SK-N-SH (cell line): ENCODE data around the gene GRM8. TPM values are rescaled to one million over a fixed set of nuclear protein-coding genes. Genes with fewer than 3 reads are reported as not detected.

Experiments
- CTCF ChIA-PET: fragments of 300-600, 350-600 bp; formaldehyde crosslinking; extraction: SDS; loops from one replicate; lab custom pipeline; 2021; lab: Yijun Ruan, JAX
- POLR2A ChIA-PET: fragments of 350-600 bp; sonication (Branson Sonifier 250); formaldehyde crosslinking; extraction: SDS; loops from one replicate; lab custom pipeline; 2020; ENCODE audit warnings: antibody characterized with exemption, inconsistent platforms; lab: Yijun Ruan, JAX
- DNase-seq: peaks from one replicate; pipeline ENCODE4 v3.0.0; 2012
- H2AFZ ChIP-seq: fragments of 200-600 bp; sonication (generic); 2 replicates; pipeline ENCODE4 v1.8.1; 2016; ENCODE audit warnings: antibody characterized with exemption, mild to moderate bottlenecking, low read depth
- H3F3A ChIP-seq: fragments of 200-600 bp; sonication (generic); replicated peaks from 2 replicates; pipeline ENCODE3; 2016; ENCODE audit warnings: antibody characterized with exemption, mild to moderate bottlenecking; ENCODE audit not compliant: insufficient read depth
- H3K27ac ChIP-seq, 2 experiments: fragments of 200-500 bp in 1 of 2; fragments of 200-600 bp in 1 of 2; sonication (Bioruptor generic) in 1 of 2; sonication (generic), shearing (Covaris generic) in 1 of 2; 2 replicates each; pipeline versions ENCODE4 v1.5.1 to v1.6.1; 2014 to 2016; ENCODE audit warnings: low read depth in 2 of 2, inconsistent platforms in 1 of 2, low read length in 1 of 2, mild to moderate bottlenecking in 1 of 2, mixed read lengths in 1 of 2
- H3K27me3 ChIP-seq: fragments of 200-600 bp; sonication (generic), shearing (Covaris generic); 2 replicates; pipeline ENCODE4 v1.6.1; 2016; ENCODE audit warnings: mixed run types; ENCODE audit not compliant: insufficient read depth
- H3K36me3 ChIP-seq, 2 experiments: fragments of 200-500 bp in 1 of 2; fragments of 200-600 bp in 1 of 2; sonication (Bioruptor generic) in 1 of 2; sonication (generic) in 1 of 2; replicated peaks in 1 of 2; 2 replicates each; pipeline versions ENCODE3 to v1.5.1; 2014 to 2016; ENCODE audit warnings: low read length in 1 of 2, mild to moderate bottlenecking in 1 of 2; ENCODE audit not compliant: insufficient read depth in 2 of 2, control insufficient read depth in 1 of 2
- H3K4me1 ChIP-seq, 2 experiments: fragments of 200-500 bp in 1 of 2; fragments of 200-600 bp in 1 of 2; sonication (Bioruptor generic) in 1 of 2; sonication (generic), shearing (Covaris generic) in 1 of 2; 2 replicates each; pipeline versions ENCODE4 v1.5.1 to v1.6.1; 2014 to 2016; ENCODE audit warnings: low read depth in 1 of 2, low read length in 1 of 2, mixed run types in 1 of 2; ENCODE audit not compliant: insufficient read depth in 2 of 2, control insufficient read depth in 1 of 2
- H3K4me2 ChIP-seq: fragments of 200-600 bp; sonication (generic), shearing (Covaris generic); 2 replicates; pipeline ENCODE4 v1.6.1; 2017; ENCODE audit warnings: mixed run types
- H3K4me3 ChIP-seq, 2 experiments: fragments of 200-500 bp in 1 of 2; fragments of 200-600 bp in 1 of 2; sonication (Bioruptor generic) in 1 of 2; sonication (generic), shearing (Covaris generic) in 1 of 2; 2 replicates each; pipeline versions ENCODE4 v1.5.1 to v1.8.1; 2014 to 2016; ENCODE audit warnings: low read depth in 2 of 2, inconsistent platforms in 1 of 2, low read length in 1 of 2, mild to moderate bottlenecking in 1 of 2, mixed read lengths in 1 of 2, moderate library complexity in 1 of 2
- H3K79me2 ChIP-seq: fragments of 200-600 bp; sonication (generic); 2 replicates; pipeline ENCODE4 v1.8.1; 2017; ENCODE audit warnings: mild to moderate bottlenecking; ENCODE audit not compliant: insufficient read depth
- H3K9ac ChIP-seq: fragments of 200-600 bp; sonication (generic); 2 replicates; pipeline ENCODE4 v1.6.1; 2017; ENCODE audit warnings: mixed run types
- H3K9me2 ChIP-seq: fragments of 200-600 bp; sonication (generic); 2 replicates; pipeline ENCODE4 v1.6.1; 2017; ENCODE audit warnings: mixed run types
- H3K9me3 ChIP-seq: fragments of 200-600 bp; sonication (generic); 2 replicates; pipeline ENCODE4 v1.6.1; 2017; ENCODE audit warnings: mixed run types, mild to moderate bottlenecking, moderate library complexity
- H4K20me1 ChIP-seq: fragments of 200-600 bp; sonication (generic); 2 replicates; pipeline ENCODE4 v1.6.1; 2017; ENCODE audit warnings: mild to moderate bottlenecking, mixed run types; ENCODE audit not compliant: insufficient read depth
- CHD2 ChIP-seq: fragments of 150-350 bp; IDR thresholded peaks from 2 replicates; pipeline ENCODE4 v1.6.1; 2018; ENCODE audit warnings: low read length; ENCODE audit not compliant: partially characterized antibody
- CTCF ChIP-seq: fragments of 200-600 bp; sonication (generic); IDR thresholded peaks from 2 replicates; pipeline ENCODE4 v1.6.1; 2017; ENCODE audit warnings: antibody characterized with exemption, mild to moderate bottlenecking, moderate library complexity
- EP300 ChIP-seq, 2 experiments: IDR thresholded peaks; 2 replicates each; pipeline versions ENCODE4 v1.4.0 to v1.6.1; 2012; ENCODE audit warnings: borderline replicate concordance in 1 of 2, low read depth in 1 of 2, low read length in 1 of 2
- EZH2phosphoT487 ChIP-seq: fragments of 200-600 bp; sonication (generic); IDR thresholded peaks from 2 replicates; pipeline ENCODE4 v1.6.1; 2017; ENCODE audit warnings: low read depth, mixed run types, mild to moderate bottlenecking, antibody characterized with exemption, moderate library complexity, borderline replicate concordance
- FOSL2 ChIP-seq: IDR thresholded peaks from 2 replicates; pipeline ENCODE4 v1.4.0; 2012; ENCODE audit warnings: low read depth, mild to moderate bottlenecking, moderate library complexity, borderline replicate concordance
- FOXJ3 ChIP-seq: sonication (generic); formaldehyde crosslinking; IDR thresholded peaks from 2 replicates; pipeline ENCODE4 v1.5.1; 2020; ENCODE audit warnings: mild to moderate bottlenecking, missing genetic modification reagents
- FOXM1 ChIP-seq: IDR thresholded peaks from 2 replicates; pipeline ENCODE4 v1.4.0; 2012; ENCODE audit warnings: low read depth, mild to moderate bottlenecking
- GABPA ChIP-seq: IDR thresholded peaks from 2 replicates; pipeline ENCODE4 v1.4.0; 2012; ENCODE audit warnings: low read depth, mild to moderate bottlenecking
- MXI1 ChIP-seq: IDR thresholded peaks from 2 replicates; pipeline ENCODE4 v1.6.1; 2012; ENCODE audit warnings: mild to moderate bottlenecking, low read depth, low read length, improper control_type of control experiment
- NFIC ChIP-seq: IDR thresholded peaks from 2 replicates; pipeline ENCODE4 v1.4.0; 2012; ENCODE audit warnings: borderline replicate concordance
- POLR2AphosphoS5 ChIP-seq: IDR thresholded peaks from 2 replicates; pipeline ENCODE4 v1.6.1; 2012; ENCODE audit warnings: low read depth, low read length
- SIN3A ChIP-seq: IDR thresholded peaks from 2 replicates; pipeline ENCODE4 v1.6.1; 2012; ENCODE audit warnings: low read depth, mild to moderate bottlenecking, low read length, moderate library complexity, borderline replicate concordance
- SMC3 ChIP-seq: IDR thresholded peaks from 2 replicates; pipeline ENCODE4 v1.6.1; 2012; ENCODE audit warnings: low read depth, low read length, improper control_type of control experiment
- TAF1 ChIP-seq: IDR thresholded peaks from 2 replicates; pipeline ENCODE4 v1.6.1; 2012; ENCODE audit warnings: low read depth, mild to moderate bottlenecking, low read length, moderate library complexity, borderline replicate concordance
- TCF12 ChIP-seq: IDR thresholded peaks from 2 replicates; pipeline ENCODE4 v1.4.0; 2012
- TEAD4 ChIP-seq: IDR thresholded peaks from 2 replicates; pipeline ENCODE4 v1.4.0; 2012; ENCODE audit warnings: mild to moderate bottlenecking, borderline replicate concordance; ENCODE audit not compliant: insufficient read depth
- YY1 ChIP-seq: IDR thresholded peaks from 2 replicates; pipeline ENCODE4 v1.4.0; 2012; ENCODE audit warnings: low read depth, mild to moderate bottlenecking
- ZBTB33 ChIP-seq: IDR thresholded peaks from 2 replicates; pipeline ENCODE4 v1.4.0; 2012; ENCODE audit warnings: low read depth, borderline replicate concordance
- WGBS: methylation state at CpG from one replicate; pipeline ENCODE4 v1.1.6; 2017; ENCODE audit warnings: low lambda C conversion rate; 5-methylcytosine and 5-hydroxymethylcytosine counted together
- polyA plus RNA-seq, 3 experiments: library from polyadenylated mRNA; depleted of rRNA; stranded (reverse); fragments of >200 nt; gene quantifications; 2 replicates each; pipeline ENCODE4 v1.2.3, GENCODE V29; 2012
- TF ChIP-seq, protein P1 (sequence below): fragments of 150-350 bp; IDR thresholded peaks from 2 replicates; pipeline ENCODE4 v1.6.1; 2016; ENCODE audit warnings: mild to moderate bottlenecking, low read depth, low read length
- TF ChIP-seq, protein P2 (sequence below): IDR thresholded peaks from 2 replicates; pipeline ENCODE4 v1.6.1; 2012; ENCODE audit warnings: mild to moderate bottlenecking, low read depth, low read length, moderate library complexity

GRM8 gene
- polyA plus RNA-seq, 1 of the 3 experiments (the other 2 are of a cell fraction): 0.10 TPM

DNA sequence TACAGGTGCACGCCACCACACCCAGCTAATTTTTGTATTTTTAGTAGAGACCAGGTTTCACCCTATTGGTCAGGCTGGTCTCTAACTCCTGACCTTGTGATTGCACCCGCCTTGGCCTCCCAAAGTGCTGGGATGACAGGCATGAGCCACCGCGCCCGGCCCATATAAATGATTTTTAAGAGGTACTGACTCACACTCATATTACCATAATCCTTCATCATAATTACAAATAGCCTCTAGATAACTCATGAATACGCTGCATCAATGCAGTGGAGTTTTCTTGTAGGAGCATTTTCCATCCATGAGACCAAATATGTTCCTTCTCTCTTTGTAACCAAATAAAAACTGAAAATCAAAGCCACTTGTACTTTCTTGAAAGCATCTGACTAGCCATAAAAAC, 193.3 kb downstream of the GRM8 start:
- Histone ChIP-seq H3K79me2 (no peaks in the 10 kb centered on the region), H3K9ac (no peak overlapping the region), H3K36me3 (no peaks in the 10 kb centered on the region), H3K4me2 (no peak overlapping the region), H3K4me3 (no peak overlapping the region), H3K27ac (no peak overlapping the region), H3K9me3 (peaks cover 10% of the 10 kb centered on the region; the same call in 1 of the 2 replicates), H3F3A (no peaks in the 10 kb centered on the region), H3K4me1 (no peaks in the 10 kb centered on the region), H4K20me1 (no peaks in the 10 kb centered on the region), H3K9me2 (no peaks in the 10 kb centered on the region), H2AFZ (no peak overlapping the region), H3K27me3 (no peaks in the 10 kb centered on the region)
- TF ChIP-seq CTCF (no peak), TCF12 (no peak), SIN3A (no peak), TAF1 (no peak), MXI1 (no peak), FOSL2 (no peak), FOXM1 (no peak), EZH2phosphoT487 (no peak), ZBTB33 (no peak), POLR2AphosphoS5 (no peak), GABPA (no peak), SMC3 (no peak), EP300 (IDR thresholded peaks at IDR 0.05; ENCODE audit: borderline replicate concordance in 1 of 2, low read depth in 1 of 2, low read length in 1 of 2) (no peak), FOXJ3 (no peak), CHD2 (no peak), NFIC (no peak), YY1 (no peak), TEAD4 (no peak)
- TF ChIP-seq, protein P1, sequence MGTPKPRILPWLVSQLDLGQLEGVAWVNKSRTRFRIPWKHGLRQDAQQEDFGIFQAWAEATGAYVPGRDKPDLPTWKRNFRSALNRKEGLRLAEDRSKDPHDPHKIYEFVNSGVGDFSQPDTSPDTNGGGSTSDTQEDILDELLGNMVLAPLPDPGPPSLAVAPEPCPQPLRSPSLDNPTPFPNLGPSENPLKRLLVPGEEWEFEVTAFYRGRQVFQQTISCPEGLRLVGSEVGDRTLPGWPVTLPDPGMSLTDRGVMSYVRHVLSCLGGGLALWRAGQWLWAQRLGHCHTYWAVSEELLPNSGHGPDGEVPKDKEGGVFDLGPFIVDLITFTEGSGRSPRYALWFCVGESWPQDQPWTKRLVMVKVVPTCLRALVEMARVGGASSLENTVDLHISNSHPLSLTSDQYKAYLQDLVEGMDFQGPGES: no peak
- TF ChIP-seq, protein P2, sequence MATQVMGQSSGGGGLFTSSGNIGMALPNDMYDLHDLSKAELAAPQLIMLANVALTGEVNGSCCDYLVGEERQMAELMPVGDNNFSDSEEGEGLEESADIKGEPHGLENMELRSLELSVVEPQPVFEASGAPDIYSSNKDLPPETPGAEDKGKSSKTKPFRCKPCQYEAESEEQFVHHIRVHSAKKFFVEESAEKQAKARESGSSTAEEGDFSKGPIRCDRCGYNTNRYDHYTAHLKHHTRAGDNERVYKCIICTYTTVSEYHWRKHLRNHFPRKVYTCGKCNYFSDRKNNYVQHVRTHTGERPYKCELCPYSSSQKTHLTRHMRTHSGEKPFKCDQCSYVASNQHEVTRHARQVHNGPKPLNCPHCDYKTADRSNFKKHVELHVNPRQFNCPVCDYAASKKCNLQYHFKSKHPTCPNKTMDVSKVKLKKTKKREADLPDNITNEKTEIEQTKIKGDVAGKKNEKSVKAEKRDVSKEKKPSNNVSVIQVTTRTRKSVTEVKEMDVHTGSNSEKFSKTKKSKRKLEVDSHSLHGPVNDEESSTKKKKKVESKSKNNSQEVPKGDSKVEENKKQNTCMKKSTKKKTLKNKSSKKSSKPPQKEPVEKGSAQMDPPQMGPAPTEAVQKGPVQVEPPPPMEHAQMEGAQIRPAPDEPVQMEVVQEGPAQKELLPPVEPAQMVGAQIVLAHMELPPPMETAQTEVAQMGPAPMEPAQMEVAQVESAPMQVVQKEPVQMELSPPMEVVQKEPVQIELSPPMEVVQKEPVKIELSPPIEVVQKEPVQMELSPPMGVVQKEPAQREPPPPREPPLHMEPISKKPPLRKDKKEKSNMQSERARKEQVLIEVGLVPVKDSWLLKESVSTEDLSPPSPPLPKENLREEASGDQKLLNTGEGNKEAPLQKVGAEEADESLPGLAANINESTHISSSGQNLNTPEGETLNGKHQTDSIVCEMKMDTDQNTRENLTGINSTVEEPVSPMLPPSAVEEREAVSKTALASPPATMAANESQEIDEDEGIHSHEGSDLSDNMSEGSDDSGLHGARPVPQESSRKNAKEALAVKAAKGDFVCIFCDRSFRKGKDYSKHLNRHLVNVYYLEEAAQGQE: no peak
- ChIA-PET CTCF (no interaction called here), POLR2A (no interaction called here)
- 45% methylated on average over 6 of the region's 6 CpGs for WGBS
- no peak for DNase-seq
